H1 (cell line): ENCODE measurements around the gene PLXDC2. TPM values are rescaled to one million over a fixed set of nuclear protein-coding genes. Genes with fewer than 3 reads are reported as not detected.
A peak's percentile ranks its signal among the peaks of the same experiment; 100 is the strongest.

ENCODE experiments used
- CTCF ChIA-PET: fragments of 300-600 bp; sonication (Branson Sonifier 250); formaldehyde crosslinking; loops from one replicate; lab custom pipeline; 2021; ENCODE audit not compliant: partially characterized antibody; lab: Charles Lee
- POLR2A ChIA-PET: fragments of 300-600 bp; sonication (Branson Sonifier 250); formaldehyde crosslinking; loops from one replicate; lab custom pipeline; 2021; ENCODE audit warnings: inconsistent platforms; ENCODE audit not compliant: partially characterized antibody; lab: Charles Lee
- DNase-seq, 2 experiments: peaks; one replicate each; pipeline versions ENCODE4 v3.0.0 to v3.0.0-alpha.2; 2010 to 2022; ENCODE audit warnings: low spot score in 2 of 2, low read depth in 1 of 2, mixed read lengths in 1 of 2
- FAIRE-seq: peaks from 2 replicates; lab custom pipeline; 2011; peaks lifted over from hg19 to GRCh38; lab: Jason Lieb, UNC
- H2AFZ ChIP-seq: 2 replicates; pipeline ENCODE4 v1.8.1; 2012; ENCODE audit warnings: low read length, inconsistent platforms
- H2AK5ac ChIP-seq: 2 replicates; pipeline ENCODE4 v1.6.1; 2013; ENCODE audit warnings: low read depth, low read length
- H2BK120ac ChIP-seq: replicated peaks from 2 replicates; pipeline ENCODE3; 2013; ENCODE audit warnings: low read depth, low read length, inconsistent platforms
- H2BK12ac ChIP-seq: 2 replicates; pipeline ENCODE4 v1.6.1; 2013; ENCODE audit warnings: low read depth, low read length
- H2BK15ac ChIP-seq: 2 replicates; pipeline ENCODE4 v1.6.1; 2013; ENCODE audit warnings: low read length
- H2BK20ac ChIP-seq: 2 replicates; pipeline ENCODE4 v1.6.1; 2013; ENCODE audit warnings: low read length
- H2BK5ac ChIP-seq: 2 replicates; pipeline ENCODE4 v1.6.1; 2013; ENCODE audit warnings: low read depth, low read length
- H3K14ac ChIP-seq: 2 replicates; pipeline ENCODE4 v1.6.1; 2013; ENCODE audit warnings: inconsistent platforms; ENCODE audit not compliant: insufficient read length
- H3K18ac ChIP-seq: 2 replicates; pipeline ENCODE4 v1.6.1; 2013; ENCODE audit warnings: low read length; ENCODE audit errors: extremely low read depth
- H3K23ac ChIP-seq: 2 replicates; pipeline ENCODE4 v1.6.1; 2013; ENCODE audit warnings: inconsistent platforms; ENCODE audit not compliant: insufficient read length
- H3K23me2 ChIP-seq: 2 replicates; pipeline ENCODE4 v1.6.1; 2013; ENCODE audit warnings: low read depth, low read length
- H3K27ac ChIP-seq: 2 replicates; pipeline ENCODE4 v1.6.1; 2011; ENCODE audit warnings: low read depth, low read length, inconsistent platforms
- H3K27me3 ChIP-seq, 4 experiments: replicated peaks in 1 of 4; 1 replicate in 1 of 4; 2 replicates in 3 of 4; pipeline versions ENCODE4 v1.6.1 to v1.8.1; 2011 to 2013; ENCODE audit warnings: low read length in 3 of 4, mild to moderate bottlenecking in 3 of 4, inconsistent platforms in 2 of 4, mixed read lengths in 2 of 4, moderate library complexity in 1 of 4; ENCODE audit not compliant: control insufficient read depth in 3 of 4, insufficient read depth in 3 of 4; ENCODE audit errors: extremely low read depth in 1 of 4
- H3K36me3 ChIP-seq, 4 experiments: 2 replicates each; pipeline versions ENCODE4 v1.6.1 to v1.8.1; 2011 to 2013; ENCODE audit warnings: mild to moderate bottlenecking in 4 of 4, low read length in 3 of 4, moderate library complexity in 2 of 4, control low read depth in 1 of 4, inconsistent platforms in 1 of 4; ENCODE audit not compliant: insufficient read depth in 4 of 4, control insufficient read depth in 2 of 4
- H3K4ac ChIP-seq: replicated peaks from 2 replicates; pipeline ENCODE3; 2013; ENCODE audit warnings: low read length, low read depth, mixed read lengths, inconsistent platforms; ENCODE audit not compliant: insufficient read length
- H3K4me1 ChIP-seq, 4 experiments: replicated peaks in 1 of 4; 1 replicate in 1 of 4; 2 replicates in 3 of 4; pipeline versions ENCODE4 v1.6.1 to v1.8.1; 2011 to 2013; ENCODE audit warnings: low read length in 3 of 4, inconsistent platforms in 2 of 4, mixed read lengths in 1 of 4; ENCODE audit not compliant: insufficient read depth in 4 of 4, control insufficient read depth in 3 of 4
- H3K4me2 ChIP-seq, 2 experiments: 2 replicates each; pipeline versions ENCODE4 v1.6.1 to v1.8.1; 2011 to 2013; ENCODE audit warnings: low read depth in 2 of 2, low read length in 2 of 2, control low read depth in 1 of 2, inconsistent platforms in 1 of 2, mild to moderate bottlenecking in 1 of 2; ENCODE audit not compliant: insufficient read depth in 1 of 2
- H3K4me3 ChIP-seq, 4 experiments: fragments of 200-600, 300-600 bp in 1 of 4; sonication (generic), shearing (Covaris generic), sonication (Bioruptor Twin) in 1 of 4; 2 replicates each; pipeline versions ENCODE4 v1.5.1 to v1.8.1; 2011 to 2016; ENCODE audit warnings: low read length in 4 of 4, low read depth in 3 of 4, control low read depth in 2 of 4, inconsistent platforms in 2 of 4, mild to moderate bottlenecking in 2 of 4, mixed read lengths in 1 of 4, moderate library complexity in 1 of 4; ENCODE audit not compliant: insufficient read depth in 2 of 4; ENCODE audit errors: extremely low read depth in 1 of 4
- H3K56ac ChIP-seq: replicated peaks from 2 replicates; pipeline ENCODE3; 2013; ENCODE audit warnings: low read depth, mild to moderate bottlenecking, mixed read lengths, low read length, inconsistent platforms; ENCODE audit not compliant: insufficient read length
- H3K79me1 ChIP-seq: 2 replicates; pipeline ENCODE4 v1.6.1; 2013; ENCODE audit warnings: low read depth, low read length, control low read depth
- H3K79me2 ChIP-seq, 2 experiments: 2 replicates each; pipeline versions ENCODE4 v1.6.1 to v1.8.1; 2012 to 2013; ENCODE audit warnings: low read length in 2 of 2, mild to moderate bottlenecking in 2 of 2, inconsistent platforms in 1 of 2; ENCODE audit not compliant: insufficient read depth in 2 of 2, control insufficient read depth in 1 of 2
- H3K9ac ChIP-seq, 4 experiments: replicated peaks in 1 of 4; 1 replicate in 1 of 4; 2 replicates in 3 of 4; pipeline versions ENCODE4 v1.6.1 to v1.8.1; 2011 to 2013; ENCODE audit warnings: low read depth in 3 of 4, low read length in 3 of 4, control low read depth in 2 of 4, mild to moderate bottlenecking in 2 of 4, moderate library complexity in 2 of 4, inconsistent platforms in 1 of 4; ENCODE audit errors: extremely low read depth in 1 of 4
- H3K9me3 ChIP-seq, 2 experiments: 2 replicates each; pipeline versions ENCODE4 v1.6.1 to v1.8.1; 2012 to 2013; ENCODE audit warnings: mild to moderate bottlenecking in 2 of 2, moderate library complexity in 2 of 2, control low read depth in 1 of 2, inconsistent platforms in 1 of 2, low read depth in 1 of 2, low read length in 1 of 2, mixed read lengths in 1 of 2; ENCODE audit not compliant: insufficient read depth in 2 of 2
- H4K20me1 ChIP-seq, 2 experiments: replicated peaks in 1 of 2; 2 replicates each; pipeline versions ENCODE3 to v1.8.1; 2011 to 2013; ENCODE audit warnings: inconsistent platforms in 2 of 2, low read length in 2 of 2, mild to moderate bottlenecking in 1 of 2; ENCODE audit not compliant: insufficient read depth in 2 of 2, control insufficient read depth in 1 of 2
- H4K5ac ChIP-seq: 2 replicates; pipeline ENCODE4 v1.6.1; 2013; ENCODE audit warnings: low read length, low read depth, mixed read lengths, inconsistent platforms; ENCODE audit not compliant: insufficient read length
- H4K8ac ChIP-seq: 2 replicates; pipeline ENCODE4 v1.8.0; 2013; ENCODE audit warnings: mild to moderate bottlenecking, moderate library complexity, low read length, inconsistent platforms; ENCODE audit not compliant: insufficient read depth; ENCODE audit errors: extremely low read depth
- H4K91ac ChIP-seq: replicated peaks from 2 replicates; pipeline ENCODE3; 2013; ENCODE audit warnings: low read length, mixed read lengths, inconsistent platforms; ENCODE audit not compliant: insufficient read length
- BCL11A ChIP-seq, 2 experiments: IDR thresholded peaks; one replicate each; pipeline ENCODE4 v1.6.1; 2011; ENCODE audit warnings: low read depth in 2 of 2, low read length in 2 of 2, mild to moderate bottlenecking in 2 of 2
- EP300 ChIP-seq, 2 experiments: IDR thresholded peaks; 1 replicate in 1 of 2; 2 replicates in 1 of 2; pipeline ENCODE4 v1.6.1; 2011 to 2012; ENCODE audit warnings: low read depth in 2 of 2, low read length in 2 of 2, mild to moderate bottlenecking in 2 of 2, borderline replicate concordance in 1 of 2, inconsistent platforms in 1 of 2, moderate library complexity in 1 of 2
- EZH2 ChIP-seq: fragments of 200-600 bp; sonication (generic); IDR thresholded peaks from 2 replicates; pipeline ENCODE4 v1.7.1; 2012; ENCODE audit warnings: low read depth, mild to moderate bottlenecking, moderate library complexity, low read length, inconsistent platforms; ENCODE audit not compliant: severe bottlenecking
- HDAC6 ChIP-seq: IDR thresholded peaks from one replicate; pipeline ENCODE4 v1.7.1; 2012; ENCODE audit warnings: low read depth, mild to moderate bottlenecking, inconsistent platforms, low read length, moderate library complexity
- NANOG ChIP-seq: IDR thresholded peaks from 2 replicates; pipeline ENCODE4 v1.6.1; 2011; ENCODE audit warnings: low read length, low read depth, mild to moderate bottlenecking, inconsistent platforms; ENCODE audit not compliant: insufficient read depth, poor library complexity, severe bottlenecking
- NRF1 ChIP-seq: IDR thresholded peaks from 2 replicates; pipeline ENCODE4 v1.6.1; 2011; ENCODE audit warnings: mild to moderate bottlenecking, low read depth, low read length, improper control_type of control experiment
- TBP ChIP-seq: IDR thresholded peaks from 2 replicates; pipeline ENCODE4 v1.6.1; 2011; ENCODE audit warnings: low read depth, low read length, improper control_type of control experiment
- ZNF274 ChIP-seq: IDR thresholded peaks from 2 replicates; pipeline ENCODE4 v1.7.0; 2012; ENCODE audit warnings: low read length, borderline replicate concordance; ENCODE audit errors: extremely low read depth
- WGBS, 2 experiments: shearing (Covaris generic) in 1 of 2; methylation state at CpG; one replicate each; pipeline versions ENCODE4 v1.1.6 to v1.1.7; 2013 to 2015; ENCODE audit warnings: low lambda C conversion rate in 2 of 2, mixed read lengths in 2 of 2, inconsistent platforms in 1 of 2, low coverage in 1 of 2, missing lambda C conversion rate in 1 of 2; ENCODE audit not compliant: insufficient replicate concordance in 2 of 2, insufficient coverage in 1 of 2, insufficient read length in 1 of 2; ENCODE audit errors: extremely low coverage in 1 of 2, missing lambda C conversion rate in 1 of 2; 5-methylcytosine and 5-hydroxymethylcytosine counted together
- polyA plus RNA-seq, 7 experiments: library from polyadenylated mRNA; depleted of rRNA in 3 of 7; stranded (reverse) in 5 of 7; unstranded in 2 of 7; fragments of >200 nt in 5 of 7; fragments of 200-250 nt in 2 of 7; gene quantifications; 1 replicate in 5 of 7; 2 replicates in 1 of 7; 4 replicates in 1 of 7; pipeline versions ENCODE4 v1.2.1 to v1.2.3, GENCODE V29; 2011 to 2013; ENCODE audit warnings: missing spikeins in 2 of 7, mixed read lengths in 2 of 7
- total RNA-seq: library from RNA; stranded (reverse); fragmentation: NEBNext Ultra II Directional; extraction: Animal tissue kit (Norgen Biotek cat#: 25700); gene quantifications from 2 replicates; pipeline ENCODE4 v1.2.1, GENCODE V29; 2021
- TF ChIP-seq, protein P1 (sequence below), 3 experiments: IDR thresholded peaks; 1 replicate in 2 of 3; 2 replicates in 1 of 3; pipeline versions ENCODE4 v1.5.1 to v1.6.1; 2011; ENCODE audit warnings: low read length in 3 of 3, mild to moderate bottlenecking in 3 of 3, inconsistent platforms in 2 of 3, low read depth in 1 of 3, moderate library complexity in 1 of 3; ENCODE audit not compliant: insufficient read depth in 1 of 3; ENCODE audit errors: control extremely low read depth in 1 of 3

Gene PLXDC2
- total and polyA plus RNA-seq, 2 of the 8 experiments (the other 6 are each of a cell fraction or from before 2014, with no cell fraction given): 23.0 to 40.5 TPM

DNA sequence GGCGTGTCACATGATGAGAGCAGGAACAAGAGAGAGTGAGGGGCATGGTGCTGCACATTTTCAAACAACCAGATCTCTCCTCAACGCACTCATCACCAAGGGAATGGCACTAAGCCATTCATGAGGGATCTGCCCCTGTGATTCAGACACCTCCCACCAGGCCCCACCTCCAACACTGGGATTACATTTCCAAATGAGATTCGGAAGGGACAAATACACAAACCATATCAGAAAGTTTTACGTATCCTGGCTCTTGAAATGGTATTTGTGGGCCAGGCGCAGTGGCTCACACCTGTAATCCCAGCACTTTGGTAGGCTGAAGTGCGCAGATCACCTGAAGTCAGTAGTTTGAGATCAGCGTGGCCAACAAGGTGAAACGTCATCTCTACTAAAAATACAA lies 189.4 kb downstream of the PLXDC2 start:
- H2AK5ac ChIP-seq: no peak overlapping the region
- H3K9ac ChIP-seq: no peak overlapping the region
- H3K4me2 ChIP-seq: no peak overlapping the region
- no peak overlapping the region; the same call in 1 of the 2 replicates for H2BK12ac ChIP-seq
- no peak for FAIRE-seq
- peaks cover 3 to 10% (median 6%) of the 10 kb centered on the region in 4 experiments; a peak in 5 of 8 replicates for H3K36me3 ChIP-seq
- no peak overlapping the region for H4K8ac ChIP-seq
- H3K27ac ChIP-seq: no peak overlapping the region
- peaks cover 0 to 10% (median 4%) of the 10 kb centered on the region in 4 experiments; a peak in 3 of 7 replicates for H3K4me1 ChIP-seq
- peak overlapping the region; percentile 60; the same call in 1 of the 2 replicates for H3K18ac ChIP-seq
- peaks cover 0 to 33% of the 10 kb centered on the region in 2 experiments; a peak in 2 of 4 replicates for H3K79me2 ChIP-seq
- H4K20me1 ChIP-seq: no peaks in the 10 kb centered on the region
- no peaks in the 10 kb centered on the region for H3K27me3 ChIP-seq
- H4K5ac ChIP-seq: no peak overlapping the region
- no peak overlapping the region for H3K23ac ChIP-seq
- POLR2A ChIA-PET: interaction anchor here (1.5 kb wide), 1 partner anchor 11 kb away, joined by 3 read pairs; no protein-coding TSS in a partner anchor
- H2AFZ ChIP-seq: no peak overlapping the region
- H3K23me2 ChIP-seq: no peaks in the 10 kb centered on the region
- H2BK15ac ChIP-seq: no peak overlapping the region
- CTCF ChIA-PET: interaction anchor here (0.6 kb wide), 1 partner anchor 57 kb away, joined by 3 read pairs; no protein-coding TSS in a partner anchor
- no peaks in the 10 kb centered on the region for H3K9me3 ChIP-seq
- no peak overlapping the region for H3K4ac ChIP-seq
- WGBS, 2 experiments: 93% methylated on average over 8 of the region's 8 CpGs; no CpG with 5 or more reads in 1 of the 2 experiments
- no peak overlapping the region for H3K14ac ChIP-seq
- no peak overlapping the region for H4K91ac ChIP-seq
- H2BK20ac ChIP-seq: no peak overlapping the region
- no peak overlapping the region for H2BK5ac ChIP-seq
- H3K56ac ChIP-seq: no peak overlapping the region
- DNase-seq: no peak
- no peaks in the 10 kb centered on the region; the same call in 1 of the 2 replicates for H3K79me1 ChIP-seq
- no peak overlapping the region for H2BK120ac ChIP-seq
- no peak overlapping the region for H3K4me3 ChIP-seq
- no peak for TF ChIP-seq TBP
- no peak for TF ChIP-seq EP300 (IDR thresholded peaks at IDR 0.05; ENCODE audit: borderline replicate concordance in 1 of 2, low read depth in 2 of 2, low read length in 2 of 2)
- no peak for TF ChIP-seq ZNF274
- no peak for TF ChIP-seq EZH2
- no peak for TF ChIP-seq NANOG
- TF ChIP-seq, protein P1, sequence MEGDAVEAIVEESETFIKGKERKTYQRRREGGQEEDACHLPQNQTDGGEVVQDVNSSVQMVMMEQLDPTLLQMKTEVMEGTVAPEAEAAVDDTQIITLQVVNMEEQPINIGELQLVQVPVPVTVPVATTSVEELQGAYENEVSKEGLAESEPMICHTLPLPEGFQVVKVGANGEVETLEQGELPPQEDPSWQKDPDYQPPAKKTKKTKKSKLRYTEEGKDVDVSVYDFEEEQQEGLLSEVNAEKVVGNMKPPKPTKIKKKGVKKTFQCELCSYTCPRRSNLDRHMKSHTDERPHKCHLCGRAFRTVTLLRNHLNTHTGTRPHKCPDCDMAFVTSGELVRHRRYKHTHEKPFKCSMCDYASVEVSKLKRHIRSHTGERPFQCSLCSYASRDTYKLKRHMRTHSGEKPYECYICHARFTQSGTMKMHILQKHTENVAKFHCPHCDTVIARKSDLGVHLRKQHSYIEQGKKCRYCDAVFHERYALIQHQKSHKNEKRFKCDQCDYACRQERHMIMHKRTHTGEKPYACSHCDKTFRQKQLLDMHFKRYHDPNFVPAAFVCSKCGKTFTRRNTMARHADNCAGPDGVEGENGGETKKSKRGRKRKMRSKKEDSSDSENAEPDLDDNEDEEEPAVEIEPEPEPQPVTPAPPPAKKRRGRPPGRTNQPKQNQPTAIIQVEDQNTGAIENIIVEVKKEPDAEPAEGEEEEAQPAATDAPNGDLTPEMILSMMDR (IDR thresholded peaks at IDR 0.05; ENCODE audit: control extremely low read depth in 1 of 3, insufficient read depth in 1 of 3, low read depth in 1 of 3, low read length in 3 of 3): no peak
- TF ChIP-seq HDAC6: no peak
- no peak for TF ChIP-seq NRF1
- TF ChIP-seq BCL11A (IDR thresholded peaks at IDR 0.05; ENCODE audit: low read depth in 2 of 2, low read length in 2 of 2): no peak
